Keratinocyte (primary cell): ENCODE data around the gene SFXN2.

Experiments
- EZH2 ChIP-seq: IDR thresholded peaks from one replicate; pipeline ENCODE4 v1.6.1; 2012; ENCODE audit warnings: inconsistent platforms, mild to moderate bottlenecking, low read length, moderate library complexity
- TF ChIP-seq, protein P1 (sequence below), 3 experiments: IDR thresholded peaks in 1 of 3; conservative IDR thresholded peaks in 1 of 3; optimal IDR thresholded peaks in 1 of 3; 2 replicates in 2 of 3; 3 replicates in 1 of 3; pipeline versions ENCODE3 to v1.5.1; 2011; ENCODE audit warnings: low read length in 3 of 3, mild to moderate bottlenecking in 3 of 3, moderate library complexity in 2 of 3, control low read depth in 1 of 3, inconsistent platforms in 1 of 3; ENCODE audit not compliant: insufficient read depth in 2 of 3; ENCODE audit errors: extremely low read depth in 1 of 3

DNA sequence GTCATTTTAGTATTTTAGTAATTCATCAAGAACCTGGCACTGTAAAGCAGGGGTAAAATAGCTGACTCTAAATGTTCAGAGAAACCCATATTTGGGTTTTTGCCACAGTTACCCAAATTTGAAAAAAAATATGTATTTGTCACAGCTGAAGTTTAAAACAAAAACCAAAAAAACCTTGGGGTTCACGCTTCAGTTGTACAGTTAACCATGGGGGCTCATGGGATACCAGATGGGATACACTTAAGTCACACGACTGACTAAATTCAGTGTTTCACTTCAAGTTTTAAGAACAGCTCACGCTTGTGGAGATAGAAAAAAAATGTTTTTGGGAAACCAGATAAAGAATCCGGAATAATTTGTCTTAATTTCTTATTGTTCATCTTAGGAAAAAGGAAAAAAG is 2.3 kb upstream of the SFXN2 start:
- TF ChIP-seq, protein P1, sequence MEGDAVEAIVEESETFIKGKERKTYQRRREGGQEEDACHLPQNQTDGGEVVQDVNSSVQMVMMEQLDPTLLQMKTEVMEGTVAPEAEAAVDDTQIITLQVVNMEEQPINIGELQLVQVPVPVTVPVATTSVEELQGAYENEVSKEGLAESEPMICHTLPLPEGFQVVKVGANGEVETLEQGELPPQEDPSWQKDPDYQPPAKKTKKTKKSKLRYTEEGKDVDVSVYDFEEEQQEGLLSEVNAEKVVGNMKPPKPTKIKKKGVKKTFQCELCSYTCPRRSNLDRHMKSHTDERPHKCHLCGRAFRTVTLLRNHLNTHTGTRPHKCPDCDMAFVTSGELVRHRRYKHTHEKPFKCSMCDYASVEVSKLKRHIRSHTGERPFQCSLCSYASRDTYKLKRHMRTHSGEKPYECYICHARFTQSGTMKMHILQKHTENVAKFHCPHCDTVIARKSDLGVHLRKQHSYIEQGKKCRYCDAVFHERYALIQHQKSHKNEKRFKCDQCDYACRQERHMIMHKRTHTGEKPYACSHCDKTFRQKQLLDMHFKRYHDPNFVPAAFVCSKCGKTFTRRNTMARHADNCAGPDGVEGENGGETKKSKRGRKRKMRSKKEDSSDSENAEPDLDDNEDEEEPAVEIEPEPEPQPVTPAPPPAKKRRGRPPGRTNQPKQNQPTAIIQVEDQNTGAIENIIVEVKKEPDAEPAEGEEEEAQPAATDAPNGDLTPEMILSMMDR (optimal IDR thresholded peaks at IDR 0.05 in 1 of 3, IDR thresholded peaks at IDR 0.05 in 1 of 3, conservative IDR thresholded peaks at IDR 0.05 in 1 of 3; ENCODE audit: extremely low read depth in 1 of 3, insufficient read depth in 2 of 3, low read length in 3 of 3): no peak
- TF ChIP-seq EZH2: no peak
